Liver (tissue), 9 donors: ENCODE data around the gene WAC. TPM values are rescaled to one million over a fixed set of nuclear protein-coding genes. Genes with fewer than 3 reads are reported as not detected.

Experiments used
- DNase-seq: peaks from one replicate; pipeline ENCODE4 v3.0.0-alpha.2; 2017; ENCODE audit warnings: low spot score
- H3K27ac ChIP-seq, 2 donors: one replicate each; pipeline ENCODE4 v1.7.0; 2013; ENCODE audit warnings: inconsistent platforms in 2 of 2, low read length in 2 of 2, control low read depth in 1 of 2, low read depth in 1 of 2, mild to moderate bottlenecking in 1 of 2
- H3K27me3 ChIP-seq, 4 donors: one replicate each; pipeline versions ENCODE4 v1.6.1 to v1.7.0; 2013; ENCODE audit warnings: low read length in 3 of 4, inconsistent platforms in 1 of 4, mild to moderate bottlenecking in 1 of 4, moderate library complexity in 1 of 4; ENCODE audit not compliant: control insufficient read depth in 4 of 4, insufficient read depth in 4 of 4
- H3K36me3 ChIP-seq, 4 donors: one replicate each; pipeline versions ENCODE4 v1.6.1 to v1.7.0; 2013; ENCODE audit warnings: low read length in 3 of 4, mild to moderate bottlenecking in 3 of 4, low read depth in 1 of 4, moderate library complexity in 1 of 4; ENCODE audit not compliant: control insufficient read depth in 4 of 4, insufficient read depth in 3 of 4
- H3K4me1 ChIP-seq, 4 donors: one replicate each; pipeline versions ENCODE4 v1.6.1 to v1.7.0; 2013; ENCODE audit warnings: low read length in 3 of 4, mild to moderate bottlenecking in 3 of 4, moderate library complexity in 1 of 4; ENCODE audit not compliant: control insufficient read depth in 4 of 4, insufficient read depth in 4 of 4
- H3K4me3 ChIP-seq, 3 donors: one replicate each; pipeline versions ENCODE4 v1.6.1 to v1.7.0; 2013; ENCODE audit warnings: low read length in 3 of 3, control low read depth in 1 of 3, low read depth in 1 of 3, mild to moderate bottlenecking in 1 of 3
- H3K9ac ChIP-seq, 2 donors: one replicate each; pipeline ENCODE4 v1.7.0; 2013; ENCODE audit warnings: low read length in 2 of 2, mild to moderate bottlenecking in 2 of 2, moderate library complexity in 2 of 2, control low read depth in 1 of 2, low read depth in 1 of 2
- H3K9me3 ChIP-seq, 4 donors: one replicate each; pipeline versions ENCODE4 v1.6.1 to v1.7.0; 2013; ENCODE audit warnings: low read length in 3 of 4; ENCODE audit not compliant: control insufficient read depth in 4 of 4
- EGR1 ChIP-seq, 2 donors: IDR thresholded peaks; 2 replicates each; pipeline ENCODE4 v1.6.1; 2016 to 2018; ENCODE audit warnings: antibody characterized with exemption in 2 of 2, low read depth in 2 of 2
- FOXA1 ChIP-seq: IDR thresholded peaks from 2 replicates; pipeline ENCODE4 v1.6.1; 2016; ENCODE audit warnings: antibody characterized with exemption
- HNF4A ChIP-seq, 2 donors: conservative IDR thresholded peaks; 2 replicates each; pipeline ENCODE4 v1.6.1; 2016; ENCODE audit warnings: antibody characterized with exemption in 2 of 2, mild to moderate bottlenecking in 2 of 2
- NR2F2 ChIP-seq: IDR thresholded peaks from 2 replicates; pipeline ENCODE4 v1.6.1; 2016; ENCODE audit warnings: antibody characterized with exemption
- RAD21 ChIP-seq, 2 donors: IDR thresholded peaks; 2 replicates each; pipeline ENCODE4 v1.6.1; 2016; ENCODE audit warnings: antibody characterized with exemption in 2 of 2, mild to moderate bottlenecking in 2 of 2
- SP1 ChIP-seq: IDR thresholded peaks from 2 replicates; pipeline ENCODE4 v1.6.1; 2018; ENCODE audit warnings: antibody characterized with exemption, mild to moderate bottlenecking
- TAF1 ChIP-seq: conservative IDR thresholded peaks from 2 replicates; pipeline ENCODE4 v1.6.1; 2016; ENCODE audit warnings: antibody characterized with exemption, mild to moderate bottlenecking
- YY1 ChIP-seq: IDR thresholded peaks from 2 replicates; pipeline ENCODE4 v1.6.1; 2016; ENCODE audit warnings: antibody characterized with exemption, mild to moderate bottlenecking
- WGBS: extraction: QIAGEN DNeasy Blood & Tissue Kit; methylation state at CpG from one replicate; pipeline ENCODE4 v1.1.7; 2013; 5-methylcytosine and 5-hydroxymethylcytosine counted together
- polyA plus RNA-seq, 2 donors: library from polyadenylated mRNA; stranded (reverse) in 1 of 2; unstranded in 1 of 2; fragments of 200-250 nt in 1 of 2; fragments of >200 nt in 1 of 2; fragmentation: Nextera tagmentation in 1 of 2; extraction: Ambion mirVana in 1 of 2; gene quantifications; one replicate each; pipeline versions ENCODE4 v1.2.1 to v1.2.3, GENCODE V29; 2013 to 2015
- total RNA-seq, 2 donors: library from RNA; depleted of rRNA; stranded (reverse); fragments of >200 nt; gene quantifications; one replicate each; pipeline ENCODE4 v1.2.3, GENCODE V29; 2014
- TF ChIP-seq, protein P1 (sequence below): IDR thresholded peaks from 2 replicates; pipeline ENCODE4 v1.6.1; 2016; ENCODE audit warnings: antibody characterized with exemption
- TF ChIP-seq, protein P2 (sequence below): IDR thresholded peaks from 2 replicates; pipeline ENCODE4 v1.6.1; 2016; ENCODE audit warnings: antibody characterized with exemption
- TF ChIP-seq, protein P3 (sequence below): IDR thresholded peaks from 2 replicates; pipeline ENCODE4 v1.6.1; 2016; ENCODE audit warnings: antibody characterized with exemption
- TF ChIP-seq, protein P4 (sequence below): fragments of 150-350 bp; IDR thresholded peaks from 2 replicates; pipeline ENCODE4 v1.5.1; 2017; ENCODE audit warnings: improper control_type of control experiment, low read depth, low read length; ENCODE audit not compliant: missing input control
- TF ChIP-seq, protein P5 (sequence below): IDR thresholded peaks from 2 replicates; pipeline ENCODE4 v1.6.1; 2016; ENCODE audit warnings: antibody characterized with exemption, mild to moderate bottlenecking
- donor health status: healthy.
- donor health status: healthy.
- donor health status: healthy.
- donor health status: healthy.
- donor health status: healthy.

Gene WAC
- total and polyA plus RNA-seq, 4 donors: 20.2 to 48.7 (median 32.0) TPM

DNA sequence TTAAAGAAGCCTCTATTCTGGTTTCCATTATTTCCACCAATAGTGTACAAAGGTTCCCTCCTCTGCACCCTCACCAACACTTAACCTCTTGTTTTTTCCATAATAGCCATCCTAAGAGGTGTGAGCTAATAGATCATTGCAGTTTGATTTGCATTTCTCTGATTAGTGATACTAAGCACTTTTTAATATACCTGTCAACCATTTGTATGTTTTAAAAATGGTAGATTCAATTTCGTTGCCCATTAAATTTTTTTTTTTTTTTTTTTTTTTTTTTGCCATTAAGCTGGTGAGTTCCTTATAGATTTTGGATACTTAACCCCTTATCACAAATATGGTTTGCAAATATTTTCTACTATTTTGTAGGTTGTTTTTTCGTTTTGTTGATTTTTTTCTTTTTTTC lies 23.2 kb downstream of the WAC start:
- H3K36me3 ChIP-seq: peaks cover 0 to 7% (median 5%) of the 10 kb centered on the region in 4 donors
- no peak for DNase-seq
- H3K27ac ChIP-seq: no peak overlapping the region
- H3K4me3 ChIP-seq: no peak overlapping the region
- TF ChIP-seq TAF1: no peak
- TF ChIP-seq, protein P1, sequence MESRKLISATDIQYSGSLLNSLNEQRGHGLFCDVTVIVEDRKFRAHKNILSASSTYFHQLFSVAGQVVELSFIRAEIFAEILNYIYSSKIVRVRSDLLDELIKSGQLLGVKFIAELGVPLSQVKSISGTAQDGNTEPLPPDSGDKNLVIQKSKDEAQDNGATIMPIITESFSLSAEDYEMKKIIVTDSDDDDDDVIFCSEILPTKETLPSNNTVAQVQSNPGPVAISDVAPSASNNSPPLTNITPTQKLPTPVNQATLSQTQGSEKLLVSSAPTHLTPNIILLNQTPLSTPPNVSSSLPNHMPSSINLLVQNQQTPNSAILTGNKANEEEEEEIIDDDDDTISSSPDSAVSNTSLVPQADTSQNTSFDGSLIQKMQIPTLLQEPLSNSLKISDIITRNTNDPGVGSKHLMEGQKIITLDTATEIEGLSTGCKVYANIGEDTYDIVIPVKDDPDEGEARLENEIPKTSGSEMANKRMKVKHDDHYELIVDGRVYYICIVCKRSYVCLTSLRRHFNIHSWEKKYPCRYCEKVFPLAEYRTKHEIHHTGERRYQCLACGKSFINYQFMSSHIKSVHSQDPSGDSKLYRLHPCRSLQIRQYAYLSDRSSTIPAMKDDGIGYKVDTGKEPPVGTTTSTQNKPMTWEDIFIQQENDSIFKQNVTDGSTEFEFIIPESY: no peak
- TF ChIP-seq HNF4A (conservative IDR thresholded peaks at IDR 0.05): no peak
- TF ChIP-seq, protein P2, sequence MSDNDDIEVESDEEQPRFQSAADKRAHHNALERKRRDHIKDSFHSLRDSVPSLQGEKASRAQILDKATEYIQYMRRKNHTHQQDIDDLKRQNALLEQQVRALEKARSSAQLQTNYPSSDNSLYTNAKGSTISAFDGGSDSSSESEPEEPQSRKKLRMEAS: no peak
- TF ChIP-seq EGR1 (IDR thresholded peaks at IDR 0.05; ENCODE audit: low read depth in 2 of 2): no peak
- TF ChIP-seq NR2F2: no peak
- no peak for TF ChIP-seq YY1
- TF ChIP-seq, protein P3, sequence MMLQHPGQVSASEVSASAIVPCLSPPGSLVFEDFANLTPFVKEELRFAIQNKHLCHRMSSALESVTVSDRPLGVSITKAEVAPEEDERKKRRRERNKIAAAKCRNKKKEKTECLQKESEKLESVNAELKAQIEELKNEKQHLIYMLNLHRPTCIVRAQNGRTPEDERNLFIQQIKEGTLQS: no peak
- H3K9me3 ChIP-seq: no peaks in the 10 kb centered on the region
- H3K27me3 ChIP-seq: no peaks in the 10 kb centered on the region
- WGBS: 95% methylated on average over 2 of the region's 2 CpGs
- no peak overlapping the region for H3K9ac ChIP-seq
- peaks cover 2 to 41% (median 32%) of the 10 kb centered on the region in 4 donors for H3K4me1 ChIP-seq

DNA sequence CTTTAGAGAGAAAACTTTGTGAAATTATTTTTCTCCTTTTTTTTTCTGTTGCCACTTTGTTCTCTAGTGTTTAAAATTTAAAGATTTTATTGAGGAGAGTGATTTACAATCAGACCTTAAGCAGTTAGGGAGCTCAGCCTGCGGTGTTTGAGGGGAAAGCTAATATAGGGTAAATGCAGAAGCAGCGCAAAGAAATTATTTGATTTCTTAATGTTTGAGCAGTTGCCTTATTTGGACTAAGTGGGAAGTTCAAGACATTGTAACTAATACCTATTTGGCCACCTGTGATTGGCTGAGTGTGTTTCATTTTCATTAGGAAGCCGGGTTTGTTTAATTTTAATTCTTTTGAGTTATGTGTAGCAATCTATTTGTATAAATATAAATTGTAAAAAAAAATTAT lies 25.3 kb downstream of the WAC start:
- Histone ChIP-seq H3K27ac (no peak overlapping the region), H3K4me3 (no peak overlapping the region), H3K27me3 (no peaks in the 10 kb centered on the region), H3K9me3 (no peaks in the 10 kb centered on the region), H3K4me1 (peaks cover 2 to 26% (median 19%) of the 10 kb centered on the region in 4 donors), H3K9ac (no peak overlapping the region), H3K36me3 (peaks cover 0 to 7% (median 5%) of the 10 kb centered on the region in 4 donors)
- WGBS: 93% methylated on average over 3 of the region's 3 CpGs
- TF ChIP-seq SP1 (no peak), YY1 (no peak), RAD21 (IDR thresholded peaks at IDR 0.05) (no peak), EGR1 (IDR thresholded peaks at IDR 0.05; ENCODE audit: low read depth in 2 of 2) (no peak)
- TF ChIP-seq, protein P3: no peak
- no peak for DNase-seq

DNA sequence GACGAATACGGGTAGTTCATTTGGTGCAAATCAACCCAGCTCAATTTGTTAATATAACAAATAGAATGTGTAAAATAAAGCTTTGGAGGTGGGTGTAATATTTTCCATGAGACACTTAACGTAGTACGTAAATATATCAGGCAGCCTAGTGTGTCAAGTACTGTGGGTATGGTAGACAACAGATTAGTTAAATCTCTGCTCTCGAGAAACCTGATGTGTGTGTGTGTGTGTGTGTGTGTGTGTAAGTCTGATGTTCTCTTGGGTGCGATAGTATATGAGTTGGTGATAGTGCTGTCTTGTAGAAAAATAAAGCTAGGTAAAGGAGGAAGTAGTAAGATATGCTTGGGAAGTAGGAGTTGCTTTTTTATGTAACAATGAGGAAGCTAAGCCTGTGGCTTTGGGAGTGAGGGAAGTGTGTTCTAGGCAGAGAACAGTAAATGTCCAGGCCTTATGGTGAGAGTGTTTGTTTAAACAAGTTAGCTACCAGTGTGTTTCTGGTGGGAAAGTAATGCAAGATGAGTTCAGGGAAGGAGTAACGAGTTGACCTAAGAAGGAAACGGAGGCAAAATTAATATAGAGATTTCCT lies 26.1 kb downstream of the WAC start:
- H3K4me1 ChIP-seq: peaks cover 4 to 25% (median 19%) of the 10 kb centered on the region in 4 donors
- 82% methylated on average over 8 of the region's 8 CpGs for WGBS
- H3K4me3 ChIP-seq: no peak overlapping the region
- no peak for DNase-seq
- TF ChIP-seq SP1: no peak
- TF ChIP-seq, protein P2: no peak
- TF ChIP-seq RAD21 (IDR thresholded peaks at IDR 0.05): no peak
- TF ChIP-seq, protein P4, sequence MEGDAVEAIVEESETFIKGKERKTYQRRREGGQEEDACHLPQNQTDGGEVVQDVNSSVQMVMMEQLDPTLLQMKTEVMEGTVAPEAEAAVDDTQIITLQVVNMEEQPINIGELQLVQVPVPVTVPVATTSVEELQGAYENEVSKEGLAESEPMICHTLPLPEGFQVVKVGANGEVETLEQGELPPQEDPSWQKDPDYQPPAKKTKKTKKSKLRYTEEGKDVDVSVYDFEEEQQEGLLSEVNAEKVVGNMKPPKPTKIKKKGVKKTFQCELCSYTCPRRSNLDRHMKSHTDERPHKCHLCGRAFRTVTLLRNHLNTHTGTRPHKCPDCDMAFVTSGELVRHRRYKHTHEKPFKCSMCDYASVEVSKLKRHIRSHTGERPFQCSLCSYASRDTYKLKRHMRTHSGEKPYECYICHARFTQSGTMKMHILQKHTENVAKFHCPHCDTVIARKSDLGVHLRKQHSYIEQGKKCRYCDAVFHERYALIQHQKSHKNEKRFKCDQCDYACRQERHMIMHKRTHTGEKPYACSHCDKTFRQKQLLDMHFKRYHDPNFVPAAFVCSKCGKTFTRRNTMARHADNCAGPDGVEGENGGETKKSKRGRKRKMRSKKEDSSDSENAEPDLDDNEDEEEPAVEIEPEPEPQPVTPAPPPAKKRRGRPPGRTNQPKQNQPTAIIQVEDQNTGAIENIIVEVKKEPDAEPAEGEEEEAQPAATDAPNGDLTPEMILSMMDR: no peak
- no peak for TF ChIP-seq FOXA1
- TF ChIP-seq TAF1: no peak
- no peak for TF ChIP-seq HNF4A (conservative IDR thresholded peaks at IDR 0.05)
- TF ChIP-seq, protein P5, sequence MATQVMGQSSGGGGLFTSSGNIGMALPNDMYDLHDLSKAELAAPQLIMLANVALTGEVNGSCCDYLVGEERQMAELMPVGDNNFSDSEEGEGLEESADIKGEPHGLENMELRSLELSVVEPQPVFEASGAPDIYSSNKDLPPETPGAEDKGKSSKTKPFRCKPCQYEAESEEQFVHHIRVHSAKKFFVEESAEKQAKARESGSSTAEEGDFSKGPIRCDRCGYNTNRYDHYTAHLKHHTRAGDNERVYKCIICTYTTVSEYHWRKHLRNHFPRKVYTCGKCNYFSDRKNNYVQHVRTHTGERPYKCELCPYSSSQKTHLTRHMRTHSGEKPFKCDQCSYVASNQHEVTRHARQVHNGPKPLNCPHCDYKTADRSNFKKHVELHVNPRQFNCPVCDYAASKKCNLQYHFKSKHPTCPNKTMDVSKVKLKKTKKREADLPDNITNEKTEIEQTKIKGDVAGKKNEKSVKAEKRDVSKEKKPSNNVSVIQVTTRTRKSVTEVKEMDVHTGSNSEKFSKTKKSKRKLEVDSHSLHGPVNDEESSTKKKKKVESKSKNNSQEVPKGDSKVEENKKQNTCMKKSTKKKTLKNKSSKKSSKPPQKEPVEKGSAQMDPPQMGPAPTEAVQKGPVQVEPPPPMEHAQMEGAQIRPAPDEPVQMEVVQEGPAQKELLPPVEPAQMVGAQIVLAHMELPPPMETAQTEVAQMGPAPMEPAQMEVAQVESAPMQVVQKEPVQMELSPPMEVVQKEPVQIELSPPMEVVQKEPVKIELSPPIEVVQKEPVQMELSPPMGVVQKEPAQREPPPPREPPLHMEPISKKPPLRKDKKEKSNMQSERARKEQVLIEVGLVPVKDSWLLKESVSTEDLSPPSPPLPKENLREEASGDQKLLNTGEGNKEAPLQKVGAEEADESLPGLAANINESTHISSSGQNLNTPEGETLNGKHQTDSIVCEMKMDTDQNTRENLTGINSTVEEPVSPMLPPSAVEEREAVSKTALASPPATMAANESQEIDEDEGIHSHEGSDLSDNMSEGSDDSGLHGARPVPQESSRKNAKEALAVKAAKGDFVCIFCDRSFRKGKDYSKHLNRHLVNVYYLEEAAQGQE: no peak
- no peak overlapping the region for H3K9ac ChIP-seq
- no peak overlapping the region for H3K27ac ChIP-seq
- H3K9me3 ChIP-seq: no peaks in the 10 kb centered on the region
- no peaks in the 10 kb centered on the region for H3K27me3 ChIP-seq
- H3K36me3 ChIP-seq: peaks cover 3 to 7% (median 5%) of the 10 kb centered on the region in 4 donors
